GM20431 (cell line): ENCODE data around the gene SDCBP2.

ENCODE experiments used
- in situ Hi-C: fragments of 300-500 bp; cut with MseI, MboI; formaldehyde crosslinking; loops from one replicate; pipeline ENCODE4 v1.15.0; 2020; ENCODE audit warnings: low sequenced_read_pairs; ENCODE audit not compliant: unreplicated experiment

The SDCBP2 gene

DNA sequence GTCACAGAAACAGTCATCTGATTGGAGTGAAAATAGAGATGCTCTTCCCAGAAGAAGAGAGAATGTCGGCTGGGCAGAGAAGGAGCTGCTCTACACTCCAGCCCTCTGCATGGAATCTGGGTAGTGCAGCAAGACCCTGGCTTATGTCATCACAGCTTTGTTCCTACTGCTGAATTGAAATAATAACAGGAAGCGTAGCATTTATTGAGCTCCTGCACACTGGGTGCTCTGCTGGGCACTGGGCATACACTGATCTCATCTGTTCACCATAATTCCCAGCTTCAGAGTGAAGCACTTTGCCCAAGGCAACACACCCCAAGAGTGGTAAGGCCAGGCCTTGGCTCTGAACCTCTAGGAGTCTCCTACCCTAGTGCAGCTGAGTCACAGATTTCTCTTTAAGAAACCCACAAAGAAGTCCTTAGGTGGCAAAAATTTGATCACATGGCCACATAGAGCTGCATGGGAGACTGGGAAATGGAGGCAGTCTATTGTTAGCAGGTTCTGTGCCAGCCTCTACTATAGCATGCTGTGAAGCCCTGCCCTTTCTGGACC lies 3.9 kb upstream of the SDCBP2 start:
- in situ Hi-C loops = no loop called here

DNA sequence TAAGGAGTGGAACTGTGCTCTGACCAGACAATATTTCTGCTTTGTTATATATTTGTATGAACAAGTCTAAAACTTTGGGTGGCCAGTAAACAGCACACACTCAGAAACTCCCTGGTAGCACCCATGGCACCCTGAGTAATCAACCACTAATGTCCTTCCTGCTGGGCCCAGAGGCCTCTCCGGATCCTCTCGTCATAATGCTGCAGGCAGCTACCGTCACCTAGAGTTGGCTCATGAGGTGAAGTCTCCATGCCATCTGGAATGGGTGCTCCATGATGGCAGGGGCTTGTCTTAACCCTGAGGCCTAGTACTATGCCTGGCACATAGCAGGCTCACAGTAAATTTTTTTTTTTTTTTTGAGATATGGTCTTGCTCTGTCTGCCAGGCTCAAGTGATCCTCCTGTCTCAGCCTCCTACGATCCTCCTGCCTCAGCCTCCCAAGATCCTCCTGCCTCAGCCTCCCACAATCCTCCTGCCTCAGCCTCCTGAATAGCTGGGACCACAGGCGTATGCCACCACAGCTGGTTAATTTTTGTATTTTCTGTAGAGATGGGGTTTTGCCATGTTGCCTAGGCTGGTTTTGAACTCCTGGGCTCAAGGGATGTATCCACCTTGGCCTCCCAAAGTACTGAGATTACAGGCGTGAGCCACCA lies 3.0 kb upstream of the SDCBP2 start:
- in situ Hi-C loops = no loop called here

- in situ Hi-C loops = no loop called here
Observed at GRCh38 chr20:1331101-1331500, 2.2 kb upstream of the SDCBP2 start.

GRCh38 chr20:1330075-1330830 lies 1.3 kb upstream of the SDCBP2 start:
- in situ Hi-C loops = no loop called here

DNA sequence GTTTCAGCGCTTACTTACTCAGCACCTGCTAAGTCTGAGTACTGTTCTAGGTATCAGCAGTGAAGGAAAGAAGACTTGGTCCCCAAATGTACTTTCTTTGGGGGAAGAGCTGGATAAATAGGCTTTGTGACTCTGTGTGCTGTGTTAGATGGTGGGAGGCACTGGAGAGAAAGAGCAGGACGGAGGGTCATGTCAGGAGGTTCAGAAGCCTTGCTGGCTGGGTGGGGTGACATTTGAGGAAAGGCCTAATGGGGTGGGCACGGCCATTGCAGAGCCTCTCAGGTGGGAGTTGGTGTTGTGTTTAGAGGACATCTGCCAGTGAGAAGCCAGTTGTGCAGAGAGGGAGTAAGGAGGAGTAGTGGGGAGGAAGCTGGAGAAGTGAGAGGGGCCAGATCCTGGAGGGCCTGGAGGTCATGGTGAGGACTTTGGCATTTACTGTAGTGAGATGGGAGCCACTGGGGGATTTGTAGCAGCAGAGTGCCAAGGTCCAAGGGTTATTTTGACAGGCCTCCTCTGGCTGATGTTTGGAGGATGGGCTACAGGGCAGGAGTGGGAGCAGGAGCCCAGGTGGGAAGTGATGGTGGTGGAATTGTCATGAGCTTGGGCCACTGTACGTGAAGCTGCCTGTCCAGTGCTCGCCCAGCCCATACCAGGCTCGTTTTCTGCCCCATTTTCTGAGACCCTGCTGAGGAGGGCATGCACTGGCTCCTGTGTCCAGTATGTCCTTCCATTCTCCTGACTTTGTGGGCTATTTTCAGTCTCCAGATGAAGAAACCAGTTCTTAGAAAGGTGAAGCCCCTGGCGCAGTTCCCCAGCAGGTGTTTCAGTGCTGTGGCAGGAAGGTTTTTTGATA lies 886 bp downstream of the SDCBP2 start:
- in situ Hi-C loops = no loop called here

DNA sequence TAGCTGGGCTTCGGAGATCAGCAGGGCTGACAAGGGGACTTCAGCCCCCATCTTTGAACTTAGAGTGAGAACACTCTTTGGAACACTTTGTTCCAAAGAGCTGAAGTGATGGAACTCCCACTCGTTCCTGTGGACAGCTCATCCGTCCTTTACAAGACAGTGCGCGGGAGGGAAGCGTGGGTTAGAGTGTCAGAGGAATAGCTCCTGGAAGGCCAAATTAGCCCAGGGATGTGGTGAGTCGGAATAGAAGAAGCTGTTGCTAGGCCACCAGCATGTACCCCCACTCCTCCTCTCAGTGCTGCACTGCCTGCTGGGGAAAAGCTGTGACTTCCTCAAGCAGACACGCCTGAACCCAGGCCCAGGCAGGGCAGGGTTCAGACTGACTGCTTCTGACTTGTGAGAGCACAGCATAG lies 1.7 kb downstream of the SDCBP2 start:
- in situ Hi-C loops = no loop called here

DNA sequence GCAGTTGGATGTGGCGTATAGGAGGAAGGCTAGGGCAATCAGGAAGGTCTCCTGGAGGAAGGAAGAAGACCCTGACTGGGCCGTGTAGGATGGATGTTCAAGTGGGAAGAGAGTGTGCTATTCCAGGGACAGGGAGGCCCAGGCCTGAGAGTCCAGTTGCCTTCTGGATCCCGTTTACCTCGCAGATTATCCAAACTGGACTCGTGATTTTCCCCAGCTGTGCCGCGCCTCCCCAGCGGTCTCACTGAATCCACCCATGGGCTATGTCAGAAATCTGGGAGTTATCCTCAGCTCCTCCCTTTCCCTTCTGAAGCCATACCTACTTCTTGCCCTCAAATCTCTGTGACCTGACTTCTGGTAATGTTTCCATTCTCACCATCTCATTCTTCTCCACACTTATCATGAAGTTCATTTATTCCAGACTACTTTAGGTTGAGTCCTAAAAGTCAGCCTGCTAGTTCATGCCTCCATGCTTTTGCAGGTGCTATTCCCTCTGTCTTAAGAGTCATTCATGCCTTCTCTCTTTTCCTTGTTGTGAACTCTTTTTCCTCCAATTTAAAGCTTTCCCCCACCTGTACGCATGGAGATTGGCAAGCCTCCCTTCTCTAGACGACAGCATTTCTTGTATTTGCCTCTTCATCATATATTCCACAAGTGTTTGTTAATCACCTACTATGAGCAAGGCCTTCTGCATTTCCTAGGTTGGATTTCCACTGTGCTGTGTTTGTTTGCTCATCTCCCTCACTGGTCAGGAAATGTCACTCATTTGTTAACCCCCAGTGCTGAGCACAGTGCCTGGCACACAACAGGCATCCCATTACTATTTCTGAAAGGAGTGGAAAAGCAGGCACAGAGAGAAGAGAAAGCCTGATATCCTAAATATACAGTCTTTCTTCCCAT lies 2.7 kb downstream of the SDCBP2 start:
- in situ Hi-C loops = no loop called here

- in situ Hi-C loops = no loop called here
Observed at GRCh38 chr20:1325173-1326030, 3.5 kb downstream of the SDCBP2 start.

DNA sequence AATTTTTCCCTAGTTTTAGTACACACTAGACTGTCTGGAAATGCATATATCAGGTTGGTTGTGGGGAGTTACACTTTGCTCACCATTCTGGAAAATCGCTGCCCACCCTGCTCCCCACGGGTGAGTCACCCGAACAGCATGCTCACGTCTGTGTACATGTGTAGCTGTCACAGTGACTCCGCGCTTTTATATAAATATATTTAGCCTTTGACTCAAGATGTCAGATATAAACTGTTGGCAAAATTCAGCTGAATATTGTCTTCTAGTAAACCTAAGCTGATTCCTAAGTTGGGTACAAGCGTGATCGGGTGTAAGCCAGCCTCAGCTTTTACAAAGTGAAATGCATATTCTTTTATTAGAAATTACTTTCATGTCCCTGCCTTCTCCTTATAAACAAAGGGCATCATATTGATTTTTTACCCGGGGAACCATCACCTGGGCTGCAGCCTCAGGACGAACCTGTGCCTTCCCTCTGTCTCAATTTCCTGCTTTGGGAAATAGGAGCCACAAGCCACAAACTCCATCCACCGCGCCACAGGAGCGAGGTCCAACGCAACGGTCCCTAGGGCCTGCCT lies 4.3 kb downstream of the SDCBP2 start:
- in situ Hi-C loops = loop anchor here (25.0 kb wide), 1 partner anchor 113 kb away; no protein-coding TSS in a partner anchor

GRCh38 chr20:1323830-1324597 lies 4.9 kb downstream of the SDCBP2 start:
- in situ Hi-C loops = loop anchor here (25.0 kb wide), 1 partner anchor 113 kb away; no protein-coding TSS in a partner anchor

- in situ Hi-C loops = loop anchor here (25.0 kb wide), 1 partner anchor 114 kb away; no protein-coding TSS in a partner anchor
Observed at GRCh38 chr20:1323256-1323655, 5.7 kb downstream of the SDCBP2 start.

GRCh38 chr20:1322511-1323245 lies 6.3 kb downstream of the SDCBP2 start:
- in situ Hi-C loops = loop anchor here (25.0 kb wide), 1 partner anchor 115 kb away; no protein-coding TSS in a partner anchor

GRCh38 chr20:1321654-1321939 lies 7.3 kb downstream of the SDCBP2 start:
- in situ Hi-C loops = loop anchor here (25.0 kb wide), 1 partner anchor 116 kb away; no protein-coding TSS in a partner anchor

GRCh38 chr20:1320902-1321653 lies 7.9 kb downstream of the SDCBP2 start:
- in situ Hi-C loops = loop anchor here (25.0 kb wide), 1 partner anchor 116 kb away; no protein-coding TSS in a partner anchor

GRCh38 chr20:1320016-1320415 lies 8.9 kb downstream of the SDCBP2 start:
- in situ Hi-C loops = loop anchor here (25.0 kb wide), 1 partner anchor 117 kb away; no protein-coding TSS in a partner anchor

GRCh38 chr20:1319462-1319861 lies 9.5 kb downstream of the SDCBP2 start:
- in situ Hi-C loops = loop anchor here (25.0 kb wide), 1 partner anchor 118 kb away; no protein-coding TSS in a partner anchor
